ENCODE data around the gene SLIT2. TPM values are rescaled to one million over a fixed set of nuclear protein-coding genes. Genes with fewer than 3 reads are reported as not detected.

The SLIT2 gene
- total RNA-seq, 5 donors from 2014 or later (not counting 1 experiment from before 2014, with no cell fraction given) = 0.03 to 0.50 (median 0.22) TPM; not detected in 2

DNA sequence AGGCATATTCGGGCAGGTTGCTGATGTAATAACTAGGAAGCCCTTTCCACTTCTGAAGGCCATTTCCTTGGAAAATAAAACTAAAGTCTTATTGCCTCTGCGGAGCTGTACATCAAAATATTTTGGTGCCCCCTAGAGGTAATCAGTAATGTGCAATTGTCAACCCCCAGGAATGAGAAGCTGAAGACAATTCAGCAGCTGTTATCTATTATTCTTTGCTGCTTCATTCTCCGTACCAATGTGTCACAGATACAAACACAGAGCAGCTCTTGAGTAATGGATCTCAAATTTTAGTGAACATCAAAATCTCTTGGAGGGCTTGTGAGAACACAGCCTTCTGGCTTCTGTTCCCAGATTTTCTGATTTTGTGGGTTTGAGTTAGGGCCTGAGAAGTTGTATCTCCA lies 3.5 kb upstream of the SLIT2 start:
- no peak for DNase-seq
- H3K27me3 ChIP-seq (replicated peaks in 1 of 2; ENCODE audit: control insufficient read depth in 2 of 2, extremely low read depth in 1 of 2, insufficient read depth in 2 of 2, low read length in 1 of 2) = peaks cover 2 to 16% of the 10 kb centered on the region in 2 experiments
- H3K4me3 ChIP-seq (ENCODE audit: control insufficient read depth in 1 of 2, extremely low read depth in 1 of 2, low read length in 1 of 2) = no peak overlapping the region
- Mint-ChIP-seq H3K4me1 (peaks cover 6 to 10% (median 6%) of the 10 kb centered on the region in 3 donors), H3K36me3 (no peaks in the 10 kb centered on the region), H3K27me3 (peaks cover 18 to 21% of the 10 kb centered on the region in 2 donors), H3K9me3 (peaks cover 0 to 4% (median 3%) of the 10 kb centered on the region in 3 donors), H3K4me3 (no peak overlapping the region), H3K27ac (no peak overlapping the region)
- CTCF ChIA-PET = interaction anchor here in 1 of 2 donors (0.5 kb wide), 1 partner anchor 173 kb away, joined by 4 read pairs; no protein-coding TSS in a partner anchor
- H3K27ac ChIP-seq (ENCODE audit: low read length) = no peak overlapping the region
- POLR2A ChIA-PET = no interaction called here
- H3K4me1 ChIP-seq (ENCODE audit: control insufficient read depth in 1 of 2, extremely low read depth in 1 of 2, insufficient read depth in 2 of 2, low read length in 2 of 2) = peaks cover 0 to 10% of the 10 kb centered on the region in 2 experiments
- no peaks in the 10 kb centered on the region for H3K36me3 ChIP-seq (ENCODE audit: control insufficient read depth in 2 of 2, extremely low read depth in 1 of 2, insufficient read depth in 1 of 2, low read length in 1 of 2)
- 13% methylated on average over 1 of the region's 3 CpGs for WGBS (ENCODE audit: insufficient coverage)
- H3K9me3 ChIP-seq = no peaks in the 10 kb centered on the region
- no peak for ATAC-seq (replicated peaks in 1 of 4)

DNA sequence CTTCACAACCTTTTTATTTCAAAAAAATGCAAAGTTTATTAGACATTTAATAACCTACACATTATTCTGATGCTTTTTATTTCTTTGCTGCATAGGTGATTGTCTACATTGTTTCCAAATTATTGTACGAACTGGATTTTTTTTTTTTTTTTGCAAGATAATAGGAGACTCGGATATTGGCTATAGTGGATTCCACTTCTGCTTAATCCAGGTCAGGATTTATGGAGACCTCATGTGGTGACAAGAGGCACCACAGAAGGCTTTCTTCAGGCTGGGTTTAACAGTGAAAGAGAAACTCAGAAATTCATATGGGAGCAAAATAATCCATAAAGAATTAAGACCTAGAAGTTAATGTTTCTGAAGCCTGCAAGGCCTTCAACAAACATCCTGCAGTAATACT lies 2.4 kb upstream of the SLIT2 start:
- peaks cover 0 to 10% of the 10 kb centered on the region in 2 experiments for H3K4me1 ChIP-seq (ENCODE audit: control insufficient read depth in 1 of 2, extremely low read depth in 1 of 2, insufficient read depth in 2 of 2, low read length in 2 of 2)
- ATAC-seq (replicated peaks in 1 of 4) (no peak), DNase-seq (no peak)
- Mint-ChIP-seq H3K4me1 (peaks cover 6 to 10% (median 6%) of the 10 kb centered on the region in 3 donors), H3K4me3 (no peak overlapping the region), H3K36me3 (no peaks in the 10 kb centered on the region), H3K27me3 (peaks cover 23 to 31% of the 10 kb centered on the region in 2 donors), H3K9me3 (no peaks in the 10 kb centered on the region), H3K27ac (no peak overlapping the region)
- peaks cover 2 to 27% of the 10 kb centered on the region in 2 experiments for H3K27me3 ChIP-seq (replicated peaks in 1 of 2; ENCODE audit: control insufficient read depth in 2 of 2, extremely low read depth in 1 of 2, insufficient read depth in 2 of 2, low read length in 1 of 2)
- H3K9me3 ChIP-seq = no peaks in the 10 kb centered on the region
- no peak overlapping the region for H3K4me3 ChIP-seq (ENCODE audit: control insufficient read depth in 1 of 2, extremely low read depth in 1 of 2, low read length in 1 of 2)
- H3K27ac ChIP-seq (ENCODE audit: low read length) = no peak overlapping the region
- no peaks in the 10 kb centered on the region for H3K36me3 ChIP-seq (ENCODE audit: control insufficient read depth in 2 of 2, extremely low read depth in 1 of 2, insufficient read depth in 1 of 2, low read length in 1 of 2)
- CTCF ChIA-PET = no interaction called here
- POLR2A ChIA-PET = no interaction called here
- no CpG with 5 or more reads among the region's 2 CpGs for WGBS (ENCODE audit: insufficient coverage)

- Histone ChIP-seq H3K27ac (ENCODE audit: low read length) (no peak overlapping the region), H3K9me3 (no peaks in the 10 kb centered on the region), H3K36me3 (ENCODE audit: control insufficient read depth in 2 of 2, extremely low read depth in 1 of 2, insufficient read depth in 1 of 2, low read length in 1 of 2) (no peaks in the 10 kb centered on the region), H3K4me1 (ENCODE audit: control insufficient read depth in 1 of 2, extremely low read depth in 1 of 2, insufficient read depth in 2 of 2, low read length in 2 of 2) (peaks cover 0 to 10% of the 10 kb centered on the region in 2 experiments), H3K4me3 (ENCODE audit: control insufficient read depth in 1 of 2, extremely low read depth in 1 of 2, low read length in 1 of 2) (no peak overlapping the region), H3K27me3 (replicated peaks in 1 of 2; ENCODE audit: control insufficient read depth in 2 of 2, extremely low read depth in 1 of 2, insufficient read depth in 2 of 2, low read length in 1 of 2) (peaks cover 11 to 36% of the 10 kb centered on the region in 2 experiments)
- POLR2A ChIA-PET = no interaction called here
- peaks cover 6 to 12% (median 6%) of the 10 kb centered on the region in 3 donors for H3K4me1 Mint-ChIP-seq
- 0% methylated on average over 15 of the region's 35 CpGs for WGBS (ENCODE audit: insufficient coverage)
- no peaks in the 10 kb centered on the region for H3K36me3 Mint-ChIP-seq
- H3K27me3 Mint-ChIP-seq = peaks cover 32 to 43% of the 10 kb centered on the region in 2 donors
- ATAC-seq (replicated peaks in 1 of 4) = no peak
- H3K9me3 Mint-ChIP-seq = no peaks in the 10 kb centered on the region
- DNase-seq = no peak
- CTCF ChIA-PET = no interaction called here
- H3K27ac Mint-ChIP-seq = no peak overlapping the region
- peak overlapping the region in 1 of 3 donors; percentile 39 for H3K4me3 Mint-ChIP-seq
These were observed 492 bp upstream of the SLIT2 start for GRCh38 chr4:20251031-20251795.

DNA sequence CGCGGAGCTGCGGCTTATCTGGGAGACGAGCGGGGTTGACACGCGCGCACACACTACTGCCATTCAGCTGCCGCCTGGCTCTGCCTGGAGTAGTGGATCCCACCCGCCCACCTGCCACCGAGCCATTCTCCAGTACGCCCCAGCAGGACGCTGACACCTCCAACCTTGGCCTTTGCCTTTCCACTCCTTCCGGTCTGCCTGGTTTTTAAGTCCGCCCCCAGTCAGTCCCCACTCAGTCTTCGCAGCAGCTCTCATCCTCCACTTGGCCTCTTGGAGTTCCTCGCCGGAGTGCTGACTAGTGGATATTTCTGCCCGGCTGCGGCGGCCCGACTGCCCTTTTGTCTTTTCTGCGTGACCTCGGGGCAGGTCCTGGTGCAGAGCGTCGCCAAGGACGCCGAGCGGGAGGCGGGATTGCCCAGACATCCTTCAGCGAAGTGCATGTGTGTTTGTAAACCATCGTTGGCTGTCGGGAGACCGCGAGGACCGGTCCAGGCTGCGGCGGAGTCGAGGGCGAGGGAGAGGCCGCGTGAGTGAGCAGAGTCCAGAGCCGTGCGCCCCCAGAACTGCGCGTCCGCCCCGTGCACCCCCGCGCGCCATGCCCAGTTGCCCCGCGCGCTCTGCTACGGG lies 1.1 kb downstream of the SLIT2 start:
- DNase-seq (no peak), ATAC-seq (replicated peaks in 1 of 4) (no peak)
- CTCF ChIA-PET = no interaction called here
- Mint-ChIP-seq H3K36me3 (no peaks in the 10 kb centered on the region), H3K27ac (no peak overlapping the region), H3K4me1 (peaks cover 6 to 12% (median 6%) of the 10 kb centered on the region in 3 donors), H3K27me3 (peaks cover 32 to 45% of the 10 kb centered on the region in 2 donors), H3K4me3 (peak overlapping the region in 2 of 3 donors; percentile 34 to 39), H3K9me3 (no peaks in the 10 kb centered on the region)
- H3K4me1 ChIP-seq (ENCODE audit: control insufficient read depth in 1 of 2, extremely low read depth in 1 of 2, insufficient read depth in 2 of 2, low read length in 2 of 2) = peaks cover 0 to 10% of the 10 kb centered on the region in 2 experiments
- 11% methylated on average over 55 of the region's 55 CpGs for WGBS (ENCODE audit: insufficient coverage)
- no peak overlapping the region for H3K27ac ChIP-seq (ENCODE audit: low read length)
- no peaks in the 10 kb centered on the region for H3K36me3 ChIP-seq (ENCODE audit: control insufficient read depth in 2 of 2, extremely low read depth in 1 of 2, insufficient read depth in 1 of 2, low read length in 1 of 2)
- POLR2A ChIA-PET = no interaction called here
- no peaks in the 10 kb centered on the region for H3K9me3 ChIP-seq
- H3K4me3 ChIP-seq (ENCODE audit: control insufficient read depth in 1 of 2, extremely low read depth in 1 of 2, low read length in 1 of 2) = peak overlapping the region in 1 of 2 donors; percentile 48
- H3K27me3 ChIP-seq (replicated peaks in 1 of 2; ENCODE audit: control insufficient read depth in 2 of 2, extremely low read depth in 1 of 2, insufficient read depth in 2 of 2, low read length in 1 of 2) = peaks cover 11 to 36% of the 10 kb centered on the region in 2 experiments

DNA sequence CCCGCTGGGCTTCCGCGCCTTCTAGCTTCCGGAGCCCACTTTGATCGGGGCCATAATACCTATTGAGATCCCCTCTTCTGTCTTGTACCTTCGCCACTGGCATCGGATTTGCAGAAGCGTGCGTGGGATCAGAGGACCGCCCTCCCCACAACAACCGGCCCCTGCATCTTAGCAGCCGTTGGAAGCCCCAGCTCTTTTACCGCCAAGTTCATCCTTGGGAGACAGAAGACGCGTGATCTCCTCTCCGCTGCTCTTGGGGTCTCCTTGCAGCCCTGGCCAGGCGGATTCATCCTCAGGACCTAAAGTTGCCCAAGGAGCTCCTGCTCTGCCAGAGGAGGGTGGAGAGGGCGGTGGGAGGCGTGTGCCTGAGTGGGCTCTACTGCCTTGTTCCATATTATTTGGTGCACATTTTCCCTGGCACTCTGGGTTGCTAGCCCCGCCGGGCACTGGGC lies 1.6 kb downstream of the SLIT2 start:
- CTCF ChIA-PET = no interaction called here
- Mint-ChIP-seq H3K27ac (no peak overlapping the region), H3K4me3 (no peak overlapping the region)

GRCh38 chr4:20253735-20254409 lies 2.2 kb downstream of the SLIT2 start:
- WGBS (ENCODE audit: insufficient coverage) = 10% methylated on average over 36 of the region's 43 CpGs
- no peaks in the 10 kb centered on the region for H3K9me3 ChIP-seq
- no peak overlapping the region for H3K27ac Mint-ChIP-seq
- H3K4me3 Mint-ChIP-seq = no peak overlapping the region
- no peaks in the 10 kb centered on the region for H3K36me3 Mint-ChIP-seq
- DNase-seq (no peak), ATAC-seq (replicated peaks in 1 of 4) (no peak)
- H3K27me3 Mint-ChIP-seq = peaks cover 32 to 44% of the 10 kb centered on the region in 2 donors
- no peaks in the 10 kb centered on the region for H3K9me3 Mint-ChIP-seq
- H3K27ac ChIP-seq (ENCODE audit: low read length) = no peak overlapping the region
- ChIA-PET POLR2A (no interaction called here), CTCF (no interaction called here)
- peaks cover 9 to 36% of the 10 kb centered on the region in 2 experiments for H3K27me3 ChIP-seq (replicated peaks in 1 of 2; ENCODE audit: control insufficient read depth in 2 of 2, extremely low read depth in 1 of 2, insufficient read depth in 2 of 2, low read length in 1 of 2)
- H3K36me3 ChIP-seq (ENCODE audit: control insufficient read depth in 2 of 2, extremely low read depth in 1 of 2, insufficient read depth in 1 of 2, low read length in 1 of 2) = no peaks in the 10 kb centered on the region
- no peak overlapping the region for H3K4me3 ChIP-seq (ENCODE audit: control insufficient read depth in 1 of 2, extremely low read depth in 1 of 2, low read length in 1 of 2)
- H3K4me1 Mint-ChIP-seq = peaks cover 6 to 12% (median 6%) of the 10 kb centered on the region in 3 donors
- peaks cover 0 to 10% of the 10 kb centered on the region in 2 experiments for H3K4me1 ChIP-seq (ENCODE audit: control insufficient read depth in 1 of 2, extremely low read depth in 1 of 2, insufficient read depth in 2 of 2, low read length in 2 of 2)

More for the DNA sequence above, 1.6 kb downstream of the SLIT2 start:
- Histone ChIP-seq H3K27ac (ENCODE audit: low read length) (no peak overlapping the region), H3K9me3 (no peaks in the 10 kb centered on the region), H3K36me3 (ENCODE audit: control insufficient read depth in 2 of 2, extremely low read depth in 1 of 2, insufficient read depth in 1 of 2, low read length in 1 of 2) (no peaks in the 10 kb centered on the region), H3K4me3 (ENCODE audit: control insufficient read depth in 1 of 2, extremely low read depth in 1 of 2, low read length in 1 of 2) (no peak overlapping the region), H3K27me3 (replicated peaks in 1 of 2; ENCODE audit: control insufficient read depth in 2 of 2, extremely low read depth in 1 of 2, insufficient read depth in 2 of 2, low read length in 1 of 2) (peaks cover 11 to 36% of the 10 kb centered on the region in 2 experiments), H3K4me1 (ENCODE audit: control insufficient read depth in 1 of 2, extremely low read depth in 1 of 2, insufficient read depth in 2 of 2, low read length in 2 of 2) (peaks cover 0 to 10% of the 10 kb centered on the region in 2 experiments)
- 12% methylated on average over 19 of the region's 21 CpGs for WGBS (ENCODE audit: insufficient coverage)
- Mint-ChIP-seq H3K9me3 (no peaks in the 10 kb centered on the region), H3K27me3 (peaks cover 32 to 45% of the 10 kb centered on the region in 2 donors), H3K4me1 (peaks cover 6 to 12% (median 6%) of the 10 kb centered on the region in 3 donors), H3K36me3 (no peaks in the 10 kb centered on the region)
- ATAC-seq (replicated peaks in 1 of 4) (no peak), DNase-seq (no peak)
- POLR2A ChIA-PET = no interaction called here

Data from T-cell (primary cell).